ENCODE results near the gene TJAP1. TPM values are rescaled to one million over a fixed set of nuclear protein-coding genes. Genes with fewer than 3 reads are reported as not detected.

TJAP1 gene
- total RNA-seq, 1 donor from 2014 or later = 6.6 TPM

DNA sequence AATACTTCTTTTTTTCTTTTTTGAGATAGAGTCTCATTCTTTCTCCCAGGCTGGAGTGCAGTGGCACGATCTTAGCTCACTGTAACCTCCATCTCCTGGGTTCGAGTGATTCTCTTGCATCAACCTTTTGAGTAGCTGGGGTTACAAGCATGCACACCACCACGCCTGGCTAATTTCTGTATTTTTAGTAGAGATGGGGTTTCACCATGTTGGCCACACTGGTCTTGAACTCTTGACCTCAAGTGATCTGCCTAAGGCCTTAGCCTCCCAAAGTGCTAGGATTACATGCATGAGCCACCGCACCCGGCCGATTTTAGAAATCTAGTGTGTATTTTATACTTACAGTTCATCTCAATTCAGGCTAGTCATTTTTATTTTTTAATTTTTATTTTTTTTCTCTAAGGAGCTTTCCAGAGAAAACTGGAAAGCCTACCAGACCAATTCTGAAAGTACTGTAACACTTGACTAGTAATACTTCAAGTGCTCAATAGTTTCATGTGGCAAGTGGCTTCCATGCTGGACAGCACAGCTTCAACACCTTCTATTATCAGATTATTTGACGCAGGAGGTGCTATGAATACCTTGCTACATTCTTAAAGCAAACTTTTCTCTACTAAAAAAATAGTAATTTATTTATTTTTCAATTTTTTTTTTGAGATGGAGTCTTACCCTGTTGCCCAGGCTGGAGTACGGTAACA, 64.6 kb downstream of the TJAP1 start:
- TF ChIP-seq, protein P1, sequence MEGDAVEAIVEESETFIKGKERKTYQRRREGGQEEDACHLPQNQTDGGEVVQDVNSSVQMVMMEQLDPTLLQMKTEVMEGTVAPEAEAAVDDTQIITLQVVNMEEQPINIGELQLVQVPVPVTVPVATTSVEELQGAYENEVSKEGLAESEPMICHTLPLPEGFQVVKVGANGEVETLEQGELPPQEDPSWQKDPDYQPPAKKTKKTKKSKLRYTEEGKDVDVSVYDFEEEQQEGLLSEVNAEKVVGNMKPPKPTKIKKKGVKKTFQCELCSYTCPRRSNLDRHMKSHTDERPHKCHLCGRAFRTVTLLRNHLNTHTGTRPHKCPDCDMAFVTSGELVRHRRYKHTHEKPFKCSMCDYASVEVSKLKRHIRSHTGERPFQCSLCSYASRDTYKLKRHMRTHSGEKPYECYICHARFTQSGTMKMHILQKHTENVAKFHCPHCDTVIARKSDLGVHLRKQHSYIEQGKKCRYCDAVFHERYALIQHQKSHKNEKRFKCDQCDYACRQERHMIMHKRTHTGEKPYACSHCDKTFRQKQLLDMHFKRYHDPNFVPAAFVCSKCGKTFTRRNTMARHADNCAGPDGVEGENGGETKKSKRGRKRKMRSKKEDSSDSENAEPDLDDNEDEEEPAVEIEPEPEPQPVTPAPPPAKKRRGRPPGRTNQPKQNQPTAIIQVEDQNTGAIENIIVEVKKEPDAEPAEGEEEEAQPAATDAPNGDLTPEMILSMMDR (IDR thresholded peaks at IDR 0.05; ENCODE audit: insufficient read depth, low read length, severe bottlenecking) = no peak
- no peak for DNase-seq (ENCODE audit: low read depth)
- Histone ChIP-seq H3K36me3 (ENCODE audit: control insufficient read depth, insufficient read depth, low read length) (peaks cover 9% of the 10 kb centered on the region), H3K27me3 (ENCODE audit: control insufficient read depth, insufficient read depth, low read length) (no peaks in the 10 kb centered on the region), H3K4me3 (ENCODE audit: low read depth, low read length) (no peak overlapping the region)
- no peak for FAIRE-seq

GRCh38 chr6:43544461-43544860, 67.1 kb downstream of the TJAP1 start:
- DNase-seq (ENCODE audit: low read depth) (no peak), FAIRE-seq (no peak)
- TF ChIP-seq, protein P1 (IDR thresholded peaks at IDR 0.05; ENCODE audit: insufficient read depth, low read length, severe bottlenecking) = no peak
- H3K4me3 ChIP-seq (ENCODE audit: low read depth, low read length) = no peak overlapping the region
- H3K27me3 ChIP-seq (ENCODE audit: control insufficient read depth, insufficient read depth, low read length) = no peaks in the 10 kb centered on the region
- peaks cover 15% of the 10 kb centered on the region for H3K36me3 ChIP-seq (ENCODE audit: control insufficient read depth, insufficient read depth, low read length)

DNA sequence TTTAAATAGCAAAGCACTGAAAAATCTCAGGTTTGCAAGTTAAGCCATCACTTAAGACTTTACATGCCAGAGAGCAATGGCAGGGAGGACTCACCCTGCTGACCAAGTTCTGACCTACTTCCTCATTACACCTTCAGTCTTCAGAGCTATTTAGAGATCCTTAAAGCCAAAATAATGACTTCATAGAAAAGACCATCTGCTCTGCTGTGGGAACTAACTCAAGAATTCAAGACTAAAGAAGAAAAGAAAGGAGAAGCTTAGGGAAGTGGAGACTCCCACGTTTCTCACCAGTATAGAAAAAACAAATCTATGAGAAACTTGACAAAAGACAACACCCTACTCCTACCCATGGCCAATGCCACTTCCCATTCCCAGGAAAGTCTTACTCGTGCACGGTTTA, 69.9 kb downstream of the TJAP1 start:
- DNase-seq (ENCODE audit: low read depth) (no peak), FAIRE-seq (no peak)
- TF ChIP-seq, protein P1 (IDR thresholded peaks at IDR 0.05; ENCODE audit: insufficient read depth, low read length, severe bottlenecking) = no peak
- H3K36me3 ChIP-seq (ENCODE audit: control insufficient read depth, insufficient read depth, low read length) = peaks cover 24% of the 10 kb centered on the region
- no peak overlapping the region for H3K4me3 ChIP-seq (ENCODE audit: low read depth, low read length)
- H3K27me3 ChIP-seq (ENCODE audit: control insufficient read depth, insufficient read depth, low read length) = no peaks in the 10 kb centered on the region

Other genes with a start within 250 kb of the TJAP1 start
- gene DNPH1, start 248.1 kb upstream of the TJAP1 start, total RNA-seq = 59.8 and 75.4 TPM in 2 replicates
- gene TTBK1, start 234.1 kb upstream of the TJAP1 start, total RNA-seq = not detected in 2 replicates
- gene SLC22A7, start 179.3 kb upstream of the TJAP1 start, total RNA-seq = not detected in 2 replicates
- not detected in 2 replicates for gene CRIP3, start 168.7 kb upstream of the TJAP1 start, total RNA-seq
- gene ZNF318, start 107.9 kb upstream of the TJAP1 start, total RNA-seq = 1.8 and 2.1 TPM in 2 replicates
- 9.7 and 11.0 TPM in 2 replicates for gene ABCC10, start 50.0 kb upstream of the TJAP1 start, total RNA-seq
- gene DLK2, start 22.0 kb upstream of the TJAP1 start, total RNA-seq = 4.1 and 8.2 TPM in 2 replicates
- 0.13 and 0.26 TPM in 2 replicates for gene LRRC73, start 32.8 kb downstream of the TJAP1 start, total RNA-seq
- 62.3 and 83.2 TPM in 2 replicates for gene YIPF3, start 39.4 kb downstream of the TJAP1 start, total RNA-seq
- gene POLR1C, start 39.5 kb downstream of the TJAP1 start, total RNA-seq = 25.5 and 38.2 TPM in 2 replicates
- gene XPO5, start 98.5 kb downstream of the TJAP1 start, total RNA-seq = 35.8 and 43.1 TPM in 2 replicates
- gene POLH, start 98.6 kb downstream of the TJAP1 start, total RNA-seq = 17.4 and 24.3 TPM in 2 replicates
- 176 and 273 TPM in 2 replicates for gene GTPBP2, start 151.7 kb downstream of the TJAP1 start, total RNA-seq
- 21.5 and 27.9 TPM in 2 replicates for gene MAD2L1BP, start 158.3 kb downstream of the TJAP1 start, total RNA-seq
- under 0.01 and 0.13 TPM in 2 replicates for gene RSPH9, start 167.5 kb downstream of the TJAP1 start, total RNA-seq
- 79.5 and 94.3 TPM in 2 replicates for gene MRPS18A, start 210.2 kb downstream of the TJAP1 start, total RNA-seq

All from bronchial epithelial cell (primary cell).